Thoracic aorta (tissue), 2 donors: ENCODE results near the gene IL10RB. TPM values are rescaled to one million over a fixed set of nuclear protein-coding genes. Genes with fewer than 3 reads are reported as not detected.

Source experiments
- ATAC-seq: fragments of 150-250 bp; one replicate; pipeline ENCODE4 v1.8.0; 2017; ENCODE audit warnings: low read depth; ENCODE audit not compliant: insufficient number of reproducible peaks, low FRiP score
- DNase-seq: peaks from one replicate; pipeline ENCODE4 v3.0.0-alpha.2; 2020; ENCODE audit warnings: low spot score
- H3K27ac ChIP-seq, 2 donors: fragments of 200-600 bp; sonication (generic); 1 replicate in 1 of 2; 2 replicates in 1 of 2; pipeline ENCODE4 v1.5.1; 2016; ENCODE audit warnings: mild to moderate bottlenecking in 2 of 2, moderate library complexity in 2 of 2
- H3K27me3 ChIP-seq: fragments of 200-600 bp; sonication (generic); replicated peaks from 2 replicates; pipeline ENCODE4 v1.6.0; 2016; ENCODE audit warnings: mild to moderate bottlenecking; ENCODE audit not compliant: insufficient read depth
- H3K36me3 ChIP-seq: fragments of 200-600 bp; sonication (generic); one replicate; pipeline ENCODE4 v1.5.1; 2016
- H3K4me1 ChIP-seq, 2 donors: fragments of 200-600 bp; sonication (generic); 1 replicate in 1 of 2; 2 replicates in 1 of 2; pipeline versions ENCODE4 v1.5.1 to v1.6.0; 2016; ENCODE audit warnings: low read depth in 2 of 2, mild to moderate bottlenecking in 1 of 2; ENCODE audit not compliant: control insufficient read depth in 1 of 2
- H3K4me3 ChIP-seq: fragments of 200-600 bp; sonication (generic); 2 replicates; pipeline ENCODE4 v1.5.1; 2016; ENCODE audit warnings: mild to moderate bottlenecking
- H3K9me3 ChIP-seq: fragments of 200-600 bp; sonication (generic); 2 replicates; pipeline ENCODE4 v1.5.1; 2016
- CTCF ChIP-seq: fragments of 200-600 bp; sonication (generic); IDR thresholded peaks from one replicate; pipeline ENCODE4 v1.5.1; 2019; ENCODE audit warnings: antibody characterized with exemption
- total RNA-seq, 2 donors: library from RNA; depleted of rRNA; stranded (reverse); fragments of >200 nt; gene quantifications; one replicate each; pipeline versions ENCODE4 v1.1.0 to v1.2.3, GENCODE V29; 2016

The IL10RB gene
- total RNA-seq, 2 donors from 2014 or later = 13.0 to 33.6 TPM

DNA sequence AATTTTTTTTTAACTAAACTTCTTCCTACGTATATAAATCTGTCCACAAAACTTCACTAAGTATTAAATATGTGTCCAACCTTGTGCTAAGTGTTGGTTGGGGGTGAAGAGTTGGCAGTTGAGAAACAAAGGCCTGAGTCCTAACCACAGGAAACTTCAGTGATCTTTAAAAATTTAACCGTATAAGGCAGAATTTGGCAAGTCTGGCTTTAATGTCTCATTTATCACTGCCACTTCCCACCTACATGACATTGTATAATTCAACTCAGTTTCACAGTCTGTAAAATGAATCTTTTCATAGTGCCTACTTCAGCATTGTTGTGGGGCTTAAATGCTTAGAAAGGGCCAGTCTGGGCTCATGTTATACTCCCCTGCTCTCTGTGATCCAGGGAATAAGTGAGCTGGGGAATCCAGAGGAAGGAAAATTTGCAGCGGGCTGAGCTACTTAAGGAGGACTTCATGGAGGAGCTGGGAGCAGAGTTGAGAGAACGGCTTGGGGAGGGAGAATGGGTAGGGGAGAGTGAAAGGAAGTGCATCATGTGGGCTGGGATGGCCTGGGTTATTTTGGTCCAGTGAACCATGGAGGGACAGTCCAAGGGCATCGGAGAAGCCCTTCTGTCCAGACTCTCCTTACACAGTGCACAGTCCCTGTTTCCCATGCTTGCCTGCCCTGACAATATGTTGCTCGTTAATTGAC is 21.9 kb upstream of the IL10RB start:
- Histone ChIP-seq H3K36me3 (peaks cover 23% of the 10 kb centered on the region), H3K27ac (no peak overlapping the region), H3K27me3 (no peaks in the 10 kb centered on the region), H3K4me3 (no peak overlapping the region), H3K9me3 (no peaks in the 10 kb centered on the region), H3K4me1 (no peaks in the 10 kb centered on the region)
- no peak for TF ChIP-seq CTCF
- ATAC-seq (no peak), DNase-seq (no peak)

DNA sequence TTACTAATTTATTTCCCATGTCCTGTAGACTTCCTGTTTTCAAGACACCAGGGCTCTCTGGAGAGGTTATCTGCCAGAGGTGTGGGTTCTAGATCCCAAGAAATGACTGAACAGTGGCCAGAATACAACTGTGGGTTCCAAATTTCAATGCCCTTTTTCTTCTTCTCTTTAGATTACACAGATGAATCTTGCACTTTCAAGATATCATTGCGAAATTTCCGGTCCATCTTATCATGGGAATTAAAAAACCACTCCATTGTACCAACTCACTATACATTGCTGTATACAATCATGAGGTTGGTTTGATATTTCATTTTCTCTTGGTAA is 21.4 kb upstream of the IL10RB start:
- no peak overlapping the region for H3K27ac ChIP-seq
- DNase-seq (no peak), ATAC-seq (no peak)
- no peak for TF ChIP-seq CTCF
- H3K4me3 ChIP-seq = no peak overlapping the region
- H3K9me3 ChIP-seq = no peaks in the 10 kb centered on the region
- no peaks in the 10 kb centered on the region for H3K27me3 ChIP-seq
- H3K4me1 ChIP-seq = no peaks in the 10 kb centered on the region
- peaks cover 28% of the 10 kb centered on the region for H3K36me3 ChIP-seq

GRCh38 chr21:33245289-33245918 is 20.8 kb upstream of the IL10RB start:
- Histone ChIP-seq H3K9me3 (no peaks in the 10 kb centered on the region), H3K27ac (no peak overlapping the region), H3K27me3 (no peaks in the 10 kb centered on the region), H3K36me3 (peaks cover 32% of the 10 kb centered on the region), H3K4me3 (no peak overlapping the region), H3K4me1 (no peaks in the 10 kb centered on the region)
- DNase-seq = no peak
- ATAC-seq = no peak
- no peak for TF ChIP-seq CTCF

DNA sequence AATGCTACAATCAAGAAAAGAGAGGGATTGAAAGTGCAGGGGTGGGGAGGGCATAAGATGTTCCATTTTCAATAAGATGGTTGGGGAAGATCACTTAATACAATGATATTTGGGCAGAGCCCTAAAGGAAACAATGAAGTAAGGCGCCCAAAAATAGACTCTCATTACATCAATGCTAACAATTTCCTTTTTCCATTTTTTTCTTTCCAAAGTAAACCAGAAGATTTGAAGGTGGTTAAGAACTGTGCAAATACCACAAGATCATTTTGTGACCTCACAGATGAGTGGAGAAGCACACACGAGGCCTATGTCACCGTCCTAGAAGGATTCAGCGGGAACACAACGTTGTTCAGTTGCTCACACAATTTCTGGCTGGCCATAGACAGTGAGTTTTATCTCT is 19.7 kb upstream of the IL10RB start:
- Histone ChIP-seq H3K36me3 (peaks cover 40% of the 10 kb centered on the region), H3K27me3 (no peaks in the 10 kb centered on the region), H3K4me1 (no peaks in the 10 kb centered on the region), H3K4me3 (no peak overlapping the region), H3K27ac (no peak overlapping the region), H3K9me3 (no peaks in the 10 kb centered on the region)
- DNase-seq (no peak), ATAC-seq (no peak)
- no peak for TF ChIP-seq CTCF

DNA sequence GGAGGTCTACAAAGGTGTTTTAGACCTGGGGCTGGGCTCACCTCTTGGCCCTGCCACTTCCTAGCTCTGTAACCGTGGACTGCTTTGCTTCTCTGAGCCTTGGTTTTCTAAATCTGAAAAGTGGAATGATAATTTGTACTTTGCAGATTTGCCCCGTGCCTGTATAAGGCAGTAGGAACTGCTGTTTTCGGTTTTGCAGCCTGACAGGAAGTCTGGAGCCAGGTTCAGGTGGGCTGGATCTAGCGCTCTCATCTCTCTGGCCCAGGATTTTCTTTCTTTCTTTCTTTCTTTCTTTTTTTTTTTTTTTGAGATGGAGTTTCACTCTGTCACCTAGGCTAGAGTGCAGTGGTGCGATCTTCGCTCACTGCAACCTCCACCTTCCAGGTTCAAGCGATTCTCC is 19.2 kb upstream of the IL10RB start:
- Histone ChIP-seq H3K4me3 (no peak overlapping the region), H3K36me3 (peaks cover 40% of the 10 kb centered on the region), H3K27ac (no peak overlapping the region), H3K27me3 (no peaks in the 10 kb centered on the region), H3K9me3 (no peaks in the 10 kb centered on the region), H3K4me1 (no peaks in the 10 kb centered on the region)
- no peak for DNase-seq
- TF ChIP-seq CTCF = no peak
- ATAC-seq = no peak
